KMS-11 (cell line): ENCODE results near the gene MRPS18B.

Experiments used
- H2AFZ ChIP-seq: fragments of 200-600 bp; sonication (generic); 2 replicates; pipeline ENCODE4 v1.6.1; 2016; ENCODE audit warnings: antibody characterized with exemption, mixed run types, low read depth
- H3K27ac ChIP-seq: fragments of 200-600 bp; sonication (generic); 2 replicates; pipeline ENCODE4 v1.6.1; 2016; ENCODE audit warnings: mild to moderate bottlenecking, mixed run types
- H3K27me3 ChIP-seq: fragments of 200-600 bp; sonication (generic); 2 replicates; pipeline ENCODE4 v1.6.1; 2017; ENCODE audit warnings: mild to moderate bottlenecking, low read depth, mixed run types, moderate library complexity; ENCODE audit not compliant: insufficient read depth
- H3K36me3 ChIP-seq: fragments of 200-600 bp; sonication (generic); 2 replicates; pipeline ENCODE4 v1.6.1; 2017; ENCODE audit warnings: mild to moderate bottlenecking, mixed run types; ENCODE audit not compliant: insufficient read depth
- H3K4me1 ChIP-seq: fragments of 200-600 bp; sonication (generic); 2 replicates; pipeline ENCODE4 v1.6.1; 2016; ENCODE audit warnings: mild to moderate bottlenecking, low read depth, mixed run types; ENCODE audit not compliant: poor library complexity, severe bottlenecking
- H3K4me2 ChIP-seq: fragments of 200-600 bp; sonication (generic); 2 replicates; pipeline ENCODE4 v1.7.0; 2016; ENCODE audit warnings: mild to moderate bottlenecking, mixed run types
- H3K4me3 ChIP-seq: fragments of 200-600 bp; sonication (generic); IDR thresholded peaks from 2 replicates; pipeline ENCODE4 v1.6.1; 2017; ENCODE audit warnings: low read depth, low read length, mixed read lengths; ENCODE audit not compliant: insufficient read depth
- H3K79me2 ChIP-seq: fragments of 200-600 bp; sonication (generic); 2 replicates; pipeline ENCODE4 v1.6.1; 2016; ENCODE audit warnings: low read depth, mixed run types; ENCODE audit not compliant: insufficient read depth
- H3K9ac ChIP-seq: fragments of 200-600 bp; sonication (generic); 2 replicates; pipeline ENCODE4 v1.6.1; 2016; ENCODE audit warnings: mild to moderate bottlenecking, mixed run types
- H4K20me1 ChIP-seq: fragments of 200-600 bp; sonication (generic); 2 replicates; pipeline ENCODE4 v1.6.1; 2016; ENCODE audit warnings: mild to moderate bottlenecking, mixed run types; ENCODE audit not compliant: insufficient read depth
- TF ChIP-seq, protein P1 (sequence below): fragments of 200-600 bp; sonication (generic); conservative IDR thresholded peaks from 2 replicates; pipeline ENCODE4 v1.6.1; 2017; ENCODE audit warnings: low read depth, mild to moderate bottlenecking, antibody characterized with exemption, low read length, moderate library complexity, mixed read lengths

Gene MRPS18B

DNA sequence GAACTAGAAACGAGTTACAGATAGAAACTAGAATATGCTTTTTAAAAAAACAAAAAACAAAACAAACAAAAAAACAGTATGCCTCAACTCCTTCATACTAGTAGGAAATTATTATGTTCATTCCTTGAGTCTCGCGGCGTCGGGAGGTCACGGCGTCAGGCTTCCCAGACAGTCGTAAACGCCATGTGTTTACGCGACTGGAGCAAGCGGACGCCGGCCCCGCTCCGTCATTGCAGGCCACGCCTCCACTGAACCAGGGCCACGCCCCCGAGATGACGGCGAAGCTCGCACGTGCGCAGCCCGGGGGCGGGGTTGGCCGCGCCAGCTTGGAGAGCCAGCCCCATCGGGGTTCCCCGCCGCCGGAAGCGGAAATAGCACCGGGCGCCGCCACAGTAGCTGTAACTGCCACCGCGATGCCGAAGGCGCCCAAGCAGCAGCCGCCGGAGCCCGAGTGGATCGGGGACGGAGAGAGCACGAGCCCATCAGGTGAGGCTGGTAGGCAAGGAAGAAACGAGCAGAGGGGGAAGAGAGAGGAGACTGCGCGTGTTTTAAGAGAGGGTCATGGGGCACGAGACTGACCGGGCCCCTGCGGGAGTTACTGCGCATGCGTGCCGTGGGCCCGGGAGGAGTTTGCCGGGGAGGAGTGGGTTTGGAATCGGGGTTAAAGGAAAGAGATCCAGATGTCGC lies 46.4 kb upstream of the MRPS18B start, which contains the start of gene ABCF1:
ABCF1 (plus strand) TSS at position 368 of the 687 bp plus-strand sequence; CDS start at position 414, 46 bp downstream.
- 0 out of 2 replicates have a peak, but pooled peaks cover 11% of the 10 kb centered on the region for H4K20me1 ChIP-seq
- peak within 1 kb of the TSS; percentile 75 for H3K9ac ChIP-seq
- peak within 1 kb of the TSS; percentile 83 for H3K4me2 ChIP-seq
- H3K27me3 ChIP-seq, result no peaks in the 10 kb centered on the region; the same call in 1 of the 2 replicates
- peak within 1 kb of the TSS; percentile 89 for H2AFZ ChIP-seq
- H3K4me1 ChIP-seq, result peaks cover 31% of the 10 kb centered on the region
- no peaks in the 10 kb centered on the region for H3K36me3 ChIP-seq
- peaks cover 44% of the 10 kb centered on the region for H3K79me2 ChIP-seq
- H3K27ac ChIP-seq, result peak within 1 kb of the TSS; percentile 61
- peak within 1 kb of the TSS; percentile 42 for H3K4me3 ChIP-seq
- TF ChIP-seq, protein P1, sequence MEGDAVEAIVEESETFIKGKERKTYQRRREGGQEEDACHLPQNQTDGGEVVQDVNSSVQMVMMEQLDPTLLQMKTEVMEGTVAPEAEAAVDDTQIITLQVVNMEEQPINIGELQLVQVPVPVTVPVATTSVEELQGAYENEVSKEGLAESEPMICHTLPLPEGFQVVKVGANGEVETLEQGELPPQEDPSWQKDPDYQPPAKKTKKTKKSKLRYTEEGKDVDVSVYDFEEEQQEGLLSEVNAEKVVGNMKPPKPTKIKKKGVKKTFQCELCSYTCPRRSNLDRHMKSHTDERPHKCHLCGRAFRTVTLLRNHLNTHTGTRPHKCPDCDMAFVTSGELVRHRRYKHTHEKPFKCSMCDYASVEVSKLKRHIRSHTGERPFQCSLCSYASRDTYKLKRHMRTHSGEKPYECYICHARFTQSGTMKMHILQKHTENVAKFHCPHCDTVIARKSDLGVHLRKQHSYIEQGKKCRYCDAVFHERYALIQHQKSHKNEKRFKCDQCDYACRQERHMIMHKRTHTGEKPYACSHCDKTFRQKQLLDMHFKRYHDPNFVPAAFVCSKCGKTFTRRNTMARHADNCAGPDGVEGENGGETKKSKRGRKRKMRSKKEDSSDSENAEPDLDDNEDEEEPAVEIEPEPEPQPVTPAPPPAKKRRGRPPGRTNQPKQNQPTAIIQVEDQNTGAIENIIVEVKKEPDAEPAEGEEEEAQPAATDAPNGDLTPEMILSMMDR, result no peak

DNA sequence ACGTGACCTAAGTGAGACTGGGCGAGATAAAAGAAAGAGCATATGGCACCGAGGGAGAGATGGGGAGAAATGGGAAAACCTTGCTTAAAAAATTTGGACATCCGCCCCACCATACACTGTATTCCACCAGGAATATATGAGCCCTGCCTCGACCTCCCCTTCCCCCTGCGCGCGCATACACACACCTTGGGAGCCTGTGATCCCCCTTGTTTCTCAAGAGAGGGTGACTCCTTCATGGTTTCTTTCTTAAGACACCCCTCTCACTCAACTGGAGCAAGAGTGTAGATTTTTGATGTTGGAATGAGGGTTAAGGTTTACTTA lies 45.9 kb upstream of the MRPS18B start:
- TF ChIP-seq, protein P1, result no peak
- H3K4me2 ChIP-seq, result peak overlapping the region; percentile 66
- H4K20me1 ChIP-seq, result 0 out of 2 replicates have a peak, but pooled peaks cover 11% of the 10 kb centered on the region
- H3K4me1 ChIP-seq, result peaks cover 31% of the 10 kb centered on the region
- no peaks in the 10 kb centered on the region; the same call in 1 of the 2 replicates for H3K27me3 ChIP-seq
- peaks cover 49% of the 10 kb centered on the region for H3K79me2 ChIP-seq
- H3K27ac ChIP-seq, result peak overlapping the region; percentile 61; the same call in 1 of the 2 replicates
- H3K9ac ChIP-seq, result peak overlapping the region; percentile 75
- H3K4me3 ChIP-seq, result peak overlapping the region; percentile 33
- no peaks in the 10 kb centered on the region for H3K36me3 ChIP-seq
- H2AFZ ChIP-seq, result peak overlapping the region; percentile 89

DNA sequence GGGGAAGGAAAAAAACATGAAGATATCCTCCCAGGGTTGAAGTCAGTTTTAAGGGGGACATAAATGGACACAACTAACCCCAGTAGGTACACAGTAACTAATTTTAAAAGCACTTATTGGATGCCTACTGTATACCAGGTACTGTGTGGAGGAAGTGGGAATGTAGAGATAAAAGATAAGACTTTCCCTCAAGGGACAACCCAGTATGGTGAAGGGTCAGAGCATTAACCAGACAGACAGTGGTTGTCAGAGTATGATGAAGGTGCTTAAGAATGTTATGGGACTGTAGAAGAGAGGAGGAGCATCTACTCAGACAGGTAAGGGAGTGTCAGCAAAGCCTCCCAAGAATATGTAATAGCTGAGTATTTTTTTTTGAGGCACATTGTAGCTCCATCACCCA lies 45.5 kb upstream of the MRPS18B start:
- Histone ChIP-seq H3K79me2 (peaks cover 49% of the 10 kb centered on the region), H3K4me2 (peak overlapping the region; percentile 66), H3K4me1 (peaks cover 31% of the 10 kb centered on the region), H3K9ac (peak overlapping the region; percentile 75; the same call in 1 of the 2 replicates), H2AFZ (no peak overlapping the region), H3K36me3 (no peaks in the 10 kb centered on the region), H3K4me3 (no peak overlapping the region), H4K20me1 (0 out of 2 replicates have a peak, but pooled peaks cover 11% of the 10 kb centered on the region), H3K27me3 (no peaks in the 10 kb centered on the region; the same call in 1 of the 2 replicates), H3K27ac (no peak overlapping the region)
- TF ChIP-seq, protein P1, result no peak

DNA sequence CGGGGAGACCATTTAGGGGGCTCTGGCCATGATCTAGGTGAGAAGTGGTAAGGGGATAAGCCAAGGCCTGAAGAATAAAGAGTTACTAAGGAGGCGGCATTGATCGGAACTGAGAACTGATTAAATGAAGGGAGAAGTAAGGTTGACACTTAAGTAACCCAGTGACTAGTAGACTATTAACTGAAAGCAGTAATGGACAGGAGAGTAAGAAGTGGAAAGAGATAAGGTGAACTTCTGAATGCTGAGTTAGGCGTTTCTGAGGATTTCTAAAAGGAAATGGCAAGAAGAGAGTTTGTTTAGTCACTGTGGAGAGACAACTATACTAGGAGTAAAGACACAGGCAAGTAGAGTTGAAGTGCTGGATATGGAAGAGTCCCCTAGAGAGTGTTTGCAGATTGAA lies 44.5 kb upstream of the MRPS18B start:
- Histone ChIP-seq H3K27ac (no peak overlapping the region), H3K4me2 (peak overlapping the region; percentile 66; the same call in 1 of the 2 replicates), H2AFZ (no peak overlapping the region), H3K27me3 (no peaks in the 10 kb centered on the region; the same call in 1 of the 2 replicates), H3K79me2 (peaks cover 49% of the 10 kb centered on the region), H3K4me3 (no peak overlapping the region), H4K20me1 (0 out of 2 replicates have a peak, but pooled peaks cover 11% of the 10 kb centered on the region), H3K4me1 (peaks cover 31% of the 10 kb centered on the region), H3K36me3 (peaks cover 2% of the 10 kb centered on the region; the same call in 1 of the 2 replicates), H3K9ac (no peak overlapping the region)
- TF ChIP-seq, protein P1, result no peak
